HepG2 (cell line): ENCODE results near the gene ACSF3. TPM values are rescaled to one million over a fixed set of nuclear protein-coding genes. Genes with fewer than 3 reads are reported as not detected.

Source experiments
- CEBPG ChIP-seq: IDR thresholded peaks from 2 replicates; pipeline ENCODE4 v1.6.1; 2016
- FOXO4 ChIP-seq: sonication (generic); formaldehyde crosslinking; conservative IDR thresholded peaks from 2 replicates; pipeline ENCODE4 v1.8.1; 2023; ENCODE audit warnings: missing genetic modification reagents
- MAZ ChIP-seq, 2 experiments: sonication (generic) in 1 of 2; formaldehyde crosslinking in 1 of 2; IDR thresholded peaks; 2 replicates each; pipeline versions ENCODE4 v1.5.0 to v1.6.1; 2012 to 2020; ENCODE audit warnings: low read depth in 2 of 2, mild to moderate bottlenecking in 2 of 2, borderline replicate concordance in 1 of 2, improper control_type of control experiment in 1 of 2, low read length in 1 of 2, missing genetic modification reagents in 1 of 2, moderate library complexity in 1 of 2
- PAXIP1 ChIP-seq: sonication (generic); formaldehyde crosslinking; conservative IDR thresholded peaks from 2 replicates; pipeline ENCODE4 v1.4.0; 2020; ENCODE audit warnings: mild to moderate bottlenecking, missing genetic modification reagents, moderate library complexity
- SNAPC4 ChIP-seq: sonication (generic); formaldehyde crosslinking; IDR thresholded peaks from 2 replicates; pipeline ENCODE4 v1.4.0; 2020; ENCODE audit warnings: mild to moderate bottlenecking, missing genetic modification reagents
- SOX13 ChIP-seq, 3 experiments: fragments of 450-650 bp in 1 of 3; sonication (generic) in 1 of 3; formaldehyde crosslinking in 1 of 3; IDR thresholded peaks in 2 of 3; conservative IDR thresholded peaks in 1 of 3; 2 replicates each; pipeline versions ENCODE4 v1.5.0 to v1.6.1; 2016 to 2020; ENCODE audit warnings: antibody characterized with exemption in 1 of 3, mild to moderate bottlenecking in 1 of 3, missing compliant biosample characterization in 1 of 3, missing genetic modification reagents in 1 of 3, moderate library complexity in 1 of 3
- SYNCRIP ChIP-seq: fragments of 200-400 bp; formaldehyde crosslinking; IDR thresholded peaks from 2 replicates; pipeline ENCODE4 v1.6.1; 2018; ENCODE audit warnings: mild to moderate bottlenecking, low read depth, low read length; ENCODE audit not compliant: insufficient read depth
- TOE1 ChIP-seq: sonication (generic); formaldehyde crosslinking; IDR thresholded peaks from 2 replicates; pipeline ENCODE4 v1.4.0; 2020; ENCODE audit warnings: mild to moderate bottlenecking, missing genetic modification reagents
- ZNF12 ChIP-seq: sonication (generic); formaldehyde crosslinking; IDR thresholded peaks from 2 replicates; pipeline ENCODE4 v1.5.0; 2020; ENCODE audit warnings: missing genetic modification reagents
- ZNF30 ChIP-seq: sonication (generic); formaldehyde crosslinking; IDR thresholded peaks from 2 replicates; pipeline ENCODE4 v1.5.0; 2020; ENCODE audit warnings: mild to moderate bottlenecking, missing genetic modification reagents
- ZNF550 ChIP-seq: sonication (generic); formaldehyde crosslinking; IDR thresholded peaks from 2 replicates; pipeline ENCODE4 v1.4.0; 2020; ENCODE audit warnings: mild to moderate bottlenecking, missing genetic modification reagents, borderline replicate concordance
- ZNF747 ChIP-seq: sonication (generic); formaldehyde crosslinking; IDR thresholded peaks from 2 replicates; pipeline ENCODE4 v1.8.1; 2023; ENCODE audit warnings: missing genetic modification reagents, mild to moderate bottlenecking, borderline replicate concordance
- polyA plus RNA-seq, 8 experiments: library from polyadenylated mRNA; depleted of rRNA in 3 of 8; stranded (reverse) in 7 of 8; unstranded in 1 of 8; fragments of >200 nt; fragmentation: Illumina TruSeq in 4 of 8; extraction: Trizol in 4 of 8; gene quantifications; 2 replicates each; pipeline versions ENCODE4 v1.2.1 to v1.2.3, GENCODE V29; 2011 to 2016; ENCODE audit warnings: low read depth in 4 of 8, missing spikeins in 1 of 8, mixed read lengths in 1 of 8; ENCODE audit not compliant: insufficient read depth in 1 of 8
- total RNA-seq, 5 experiments: library from RNA; depleted of rRNA; stranded (reverse); fragments of >200 nt; fragmentation: Illumina TruSeq; extraction: Trizol; gene quantifications; 2 replicates each; pipeline ENCODE4 v1.2.3, GENCODE V29; 2016; ENCODE audit warnings: low read depth in 1 of 5

ACSF3 gene
- total and polyA plus RNA-seq, 2 of the 13 experiments (the other 11 are each of a cell fraction or from before 2014, with no cell fraction given), result 14.9 to 30.6 TPM

- TF ChIP-seq ZNF550 (CRISPR knock-in tag), result no peak
- no peak for TF ChIP-seq FOXO4
- peak; percentile 4; the same call in 1 of the 2 replicates for TF ChIP-seq SOX13 (IDR thresholded peaks at IDR 0.05)
- TF ChIP-seq SOX13 (CRISPR knock-in tag; conservative IDR thresholded peaks at IDR 0.05 in 1 of 2, IDR thresholded peaks at IDR 0.05 in 1 of 2), result peak in 1 of 2 experiments; percentile 51; a peak in 2 of 4 replicates
- TF ChIP-seq CEBPG (CRISPR knock-in tag), result peak; percentile 41; the same call in 1 of the 2 replicates
- TF ChIP-seq TOE1, result no peak
- TF ChIP-seq SNAPC4 (CRISPR knock-in tag), result peak; percentile 84
- TF ChIP-seq ZNF30 (CRISPR knock-in tag), result no peak
- TF ChIP-seq MAZ (IDR thresholded peaks at IDR 0.05; ENCODE audit: borderline replicate concordance, low read depth, low read length), result peak; percentile 79
- no peak; the same call in 1 of the 2 replicates for TF ChIP-seq MAZ (CRISPR knock-in tag; IDR thresholded peaks at IDR 0.05; ENCODE audit: low read depth)
- TF ChIP-seq SYNCRIP, result no peak
- TF ChIP-seq PAXIP1 (CRISPR knock-in tag), result peak; percentile 77
- peak; percentile 8; the same call in 1 of the 2 replicates for TF ChIP-seq ZNF12 (CRISPR knock-in tag)
- no peak for TF ChIP-seq ZNF747 (CRISPR knock-in tag)
Measured at GRCh38 chr16:89200124-89200849, 106.6 kb downstream of the ACSF3 start, which contains the start of gene SLC22A31 (continued).
